PC-3 (cell line): ENCODE data around the gene PUM2. TPM values are rescaled to one million over a fixed set of nuclear protein-coding genes. Genes with fewer than 3 reads are reported as not detected.
"Not testable (repeated sequence)": the region's sequence is repeated elsewhere in the genome, so short reads cannot be mapped to it uniquely, and the experiment has no call there.

Experiments used
- ATAC-seq: fragments of 200-7000 bp; cut with Tn5 transposase; 2 replicates; pipeline ENCODE4 v1.9.1; 2020; ENCODE audit warnings: mild to moderate bottlenecking, moderate library complexity
- BruUV-seq: library from RNA; stranded (reverse); fragments of 400-500 nt; replicated peaks from 2 replicates; lab custom pipeline; 2021; lab: Mats Ljungman, UMichigan
- CTCF ChIA-PET: fragments of 300-600 bp; sonication (Branson Sonifier 250); formaldehyde crosslinking; loops from one replicate; lab custom pipeline; 2022; ENCODE audit warnings: antibody characterized with exemption; lab: Charles Lee
- POLR2A ChIA-PET: fragments of 300-600 bp; sonication (Branson Sonifier 250); formaldehyde crosslinking; loops from one replicate; lab custom pipeline; 2022; ENCODE audit warnings: antibody characterized with exemption; ENCODE audit not compliant: unreplicated experiment; lab: Charles Lee
- DNase-seq: peaks from one replicate; pipeline ENCODE4 v3.0.0-alpha.2; 2015
- H2AFZ ChIP-seq: fragments of 300-600 bp; sonication (generic); 2 replicates; pipeline ENCODE4 v1.6.0; 2016; ENCODE audit warnings: antibody characterized with exemption, low read length
- H3F3A ChIP-seq: fragments of 300-600 bp; sonication (generic); one replicate; pipeline ENCODE4 v1.6.0; 2017; ENCODE audit warnings: antibody characterized with exemption, low read length, control low read depth, mild to moderate bottlenecking; ENCODE audit not compliant: unreplicated experiment
- H3K27ac ChIP-seq: fragments of 300-600 bp; sonication (generic); 2 replicates; pipeline ENCODE4 v1.5.1; 2016; ENCODE audit warnings: mild to moderate bottlenecking, low read length
- H3K27me3 ChIP-seq: fragments of 300-600 bp; sonication (generic); 2 replicates; pipeline ENCODE4 v1.6.1; 2016; ENCODE audit warnings: low read length, mixed read lengths
- H3K36me3 ChIP-seq: fragments of 300-600 bp; sonication (generic); 2 replicates; pipeline ENCODE4 v1.6.1; 2016; ENCODE audit warnings: low read depth, mixed run types, low read length, mixed read lengths
- H3K4me1 ChIP-seq: fragments of 300-600 bp; sonication (generic); 2 replicates; pipeline ENCODE4 v1.5.1; 2016; ENCODE audit warnings: low read length; ENCODE audit not compliant: insufficient read depth
- H3K4me2 ChIP-seq: fragments of 300-600 bp; sonication (generic); 2 replicates; pipeline ENCODE4 v1.6.0; 2016; ENCODE audit warnings: low read length
- H3K4me3 ChIP-seq: fragments of 300-600 bp; sonication (generic); 2 replicates; pipeline ENCODE4 v1.5.1; 2016; ENCODE audit warnings: mild to moderate bottlenecking, low read length, mixed read lengths
- H3K79me2 ChIP-seq: fragments of 300-600 bp; sonication (generic); 2 replicates; pipeline ENCODE4 v1.6.1; 2017; ENCODE audit warnings: low read length, mixed read lengths
- H3K9ac ChIP-seq: fragments of 300-600 bp; sonication (generic); 2 replicates; pipeline ENCODE4 v1.6.0; 2016; ENCODE audit warnings: mild to moderate bottlenecking, low read length
- H3K9me2 ChIP-seq: fragments of 300-600 bp; sonication (generic); replicated peaks from 2 replicates; pipeline ENCODE4 v1.6.1; 2016; ENCODE audit warnings: mixed run types, low read length, mixed read lengths
- H3K9me3 ChIP-seq: fragments of 300-600 bp; sonication (generic); 2 replicates; pipeline ENCODE4 v1.6.1; 2016; ENCODE audit warnings: low read length, mixed read lengths
- H4K20me1 ChIP-seq: fragments of 300-600 bp; sonication (generic); 2 replicates; pipeline ENCODE4 v1.6.1; 2016; ENCODE audit warnings: low read length, mixed read lengths
- EZH2 ChIP-seq: fragments of 300-600 bp; sonication (generic); IDR thresholded peaks from one replicate; pipeline ENCODE4 v1.6.1; 2017; ENCODE audit warnings: antibody characterized with exemption, mild to moderate bottlenecking, low read length; ENCODE audit not compliant: unreplicated experiment
- EZH2phosphoT487 ChIP-seq: fragments of 300-600 bp; sonication (generic); IDR thresholded peaks from 2 replicates; pipeline ENCODE4 v1.6.1; 2018; ENCODE audit warnings: mild to moderate bottlenecking, antibody characterized with exemption, low read length, borderline replicate concordance
- intact Hi-C: fragments of 100-400 bp; cut with micrococcal nuclease; formaldehyde crosslinking; loops from 2 replicates; pipeline ENCODE4 v1.9.0; 2023
- total RNA-seq: library from RNA; depleted of rRNA; stranded (reverse); fragments of >200 nt; gene quantifications from 2 replicates; pipeline ENCODE4 v1.2.3, GENCODE V29; 2014
- TF ChIP-seq, protein P1 (sequence below): fragments of 300-600 bp; sonication (generic); conservative IDR thresholded peaks from 2 replicates; pipeline ENCODE4 v1.5.1; 2017; ENCODE audit warnings: antibody characterized with exemption, low read depth, mild to moderate bottlenecking, low read length

Gene PUM2
- total RNA-seq, 1 experiment from 2014 or later, result 14.9 TPM

- POLR2A ChIA-PET, result no interaction called here
- BruUV-seq, result no TSS peak
These were observed 28.4 kb upstream of the PUM2 start for GRCh38 chr2:20378891-20379519.

DNA sequence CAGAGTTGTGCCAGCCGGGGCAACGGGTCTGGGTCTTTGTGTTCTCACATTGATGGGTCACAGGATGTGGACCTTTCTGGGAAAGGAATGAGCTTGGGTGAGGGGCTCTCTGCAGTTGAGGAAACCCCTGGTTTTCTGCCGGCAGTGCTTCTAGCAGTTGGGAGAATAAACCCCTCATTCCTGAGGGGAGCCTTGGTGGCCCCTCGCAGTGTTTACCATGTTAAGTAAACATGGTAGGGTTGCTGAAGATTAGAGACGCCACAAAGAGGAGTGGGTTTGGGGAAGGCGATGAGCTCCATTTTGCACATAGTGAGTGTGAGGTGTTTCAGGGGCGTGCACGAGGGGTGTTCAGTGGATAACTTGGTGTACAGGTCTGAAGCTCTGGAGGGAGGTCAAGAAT lies 27.7 kb upstream of the PUM2 start:
- no peak overlapping the region for H3K4me3 ChIP-seq
- H3K4me1 ChIP-seq, result peaks cover 14% of the 10 kb centered on the region
- no peaks in the 10 kb centered on the region for H3K36me3 ChIP-seq
- ChIA-PET POLR2A (no interaction called here), CTCF (interaction anchor here (0.6 kb wide), 1 partner anchor 29 kb away, joined by 3 read pairs; no protein-coding TSS in a partner anchor)
- H3K27me3 ChIP-seq, result no peaks in the 10 kb centered on the region
- H3K9me3 ChIP-seq, result no peaks in the 10 kb centered on the region
- no TSS peak for BruUV-seq
- TF ChIP-seq EZH2 (no peak), EZH2phosphoT487 (no peak)
- no peak overlapping the region for H2AFZ ChIP-seq
- no peaks in the 10 kb centered on the region for H3K79me2 ChIP-seq
- H3K9ac ChIP-seq, result no peak overlapping the region
- no peaks in the 10 kb centered on the region for H3F3A ChIP-seq
- DNase-seq (no peak), ATAC-seq (no peak)
- no peaks in the 10 kb centered on the region for H4K20me1 ChIP-seq
- no peak overlapping the region for H3K27ac ChIP-seq
- no peaks in the 10 kb centered on the region for H3K9me2 ChIP-seq
- H3K4me2 ChIP-seq, result no peak overlapping the region
- intact Hi-C loops, result no loop called here

More at GRCh38 chr2:20378891-20379519, 28.4 kb upstream of the PUM2 start:
- H3K27ac ChIP-seq, result no peak overlapping the region
- H3K4me2 ChIP-seq, result no peak overlapping the region
- no peaks in the 10 kb centered on the region for H3K9me3 ChIP-seq
- H3K4me3 ChIP-seq, result no peak overlapping the region
- CTCF ChIA-PET, result no interaction called here
- H3K79me2 ChIP-seq, result no peaks in the 10 kb centered on the region
- H3K9me2 ChIP-seq, result no peaks in the 10 kb centered on the region
- no peak overlapping the region for H3K9ac ChIP-seq
- H3K36me3 ChIP-seq, result no peaks in the 10 kb centered on the region
- H3F3A ChIP-seq, result no peaks in the 10 kb centered on the region
- DNase-seq (peak; percentile 73), ATAC-seq (peak; percentile 69)
- intact Hi-C loops, result no loop called here
- TF ChIP-seq, protein P1, sequence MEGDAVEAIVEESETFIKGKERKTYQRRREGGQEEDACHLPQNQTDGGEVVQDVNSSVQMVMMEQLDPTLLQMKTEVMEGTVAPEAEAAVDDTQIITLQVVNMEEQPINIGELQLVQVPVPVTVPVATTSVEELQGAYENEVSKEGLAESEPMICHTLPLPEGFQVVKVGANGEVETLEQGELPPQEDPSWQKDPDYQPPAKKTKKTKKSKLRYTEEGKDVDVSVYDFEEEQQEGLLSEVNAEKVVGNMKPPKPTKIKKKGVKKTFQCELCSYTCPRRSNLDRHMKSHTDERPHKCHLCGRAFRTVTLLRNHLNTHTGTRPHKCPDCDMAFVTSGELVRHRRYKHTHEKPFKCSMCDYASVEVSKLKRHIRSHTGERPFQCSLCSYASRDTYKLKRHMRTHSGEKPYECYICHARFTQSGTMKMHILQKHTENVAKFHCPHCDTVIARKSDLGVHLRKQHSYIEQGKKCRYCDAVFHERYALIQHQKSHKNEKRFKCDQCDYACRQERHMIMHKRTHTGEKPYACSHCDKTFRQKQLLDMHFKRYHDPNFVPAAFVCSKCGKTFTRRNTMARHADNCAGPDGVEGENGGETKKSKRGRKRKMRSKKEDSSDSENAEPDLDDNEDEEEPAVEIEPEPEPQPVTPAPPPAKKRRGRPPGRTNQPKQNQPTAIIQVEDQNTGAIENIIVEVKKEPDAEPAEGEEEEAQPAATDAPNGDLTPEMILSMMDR, result peak; percentile 86
- TF ChIP-seq EZH2 (no peak), EZH2phosphoT487 (no peak)
- no peaks in the 10 kb centered on the region for H4K20me1 ChIP-seq
- no peaks in the 10 kb centered on the region for H3K27me3 ChIP-seq
- peak overlapping the region; percentile 43; the same call in 1 of the 2 replicates for H2AFZ ChIP-seq
- peaks cover 17% of the 10 kb centered on the region for H3K4me1 ChIP-seq

DNA sequence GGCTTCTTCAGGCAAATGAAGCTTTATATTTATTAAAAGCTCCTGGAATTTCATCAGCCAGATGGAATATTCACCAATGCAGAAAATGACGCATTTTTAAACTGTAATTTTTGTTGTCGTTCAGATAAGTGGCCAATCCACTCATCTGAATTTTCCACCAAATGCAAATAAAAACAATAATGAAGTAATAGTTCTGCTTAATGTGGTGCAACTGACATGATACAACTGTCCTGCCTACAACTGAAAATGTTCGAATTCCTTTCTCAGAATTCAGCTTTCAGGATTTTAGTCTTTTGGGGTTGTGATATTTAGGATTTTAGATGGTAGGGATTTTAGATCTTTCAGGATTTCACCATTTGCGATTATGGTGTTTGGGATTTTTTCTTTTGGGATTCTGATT lies 27.1 kb upstream of the PUM2 start:
- intact Hi-C loops, result no loop called here
- no TSS peak for BruUV-seq
- peaks cover 9% of the 10 kb centered on the region for H3K4me1 ChIP-seq
- DNase-seq (no peak), ATAC-seq (no peak)
- no peak overlapping the region for H3K4me2 ChIP-seq
- H2AFZ ChIP-seq, result no peak overlapping the region
- no peaks in the 10 kb centered on the region for H3K36me3 ChIP-seq
- H3K27ac ChIP-seq, result no peak overlapping the region
- H3F3A ChIP-seq, result no peaks in the 10 kb centered on the region
- no peaks in the 10 kb centered on the region for H3K27me3 ChIP-seq
- H4K20me1 ChIP-seq, result no peaks in the 10 kb centered on the region
- no peaks in the 10 kb centered on the region for H3K9me3 ChIP-seq
- ChIA-PET CTCF (interaction anchor here (0.6 kb wide), 1 partner anchor 28 kb away, joined by 3 read pairs; no protein-coding TSS in a partner anchor), POLR2A (no interaction called here)
- H3K9me2 ChIP-seq, result no peaks in the 10 kb centered on the region
- H3K4me3 ChIP-seq, result no peak overlapping the region
- H3K9ac ChIP-seq, result no peak overlapping the region
- no peaks in the 10 kb centered on the region for H3K79me2 ChIP-seq
- TF ChIP-seq, protein P1, result no peak
- TF ChIP-seq EZH2 (no peak), EZH2phosphoT487 (no peak)

- H3F3A ChIP-seq, H3K9ac ChIP-seq, H3K9me3 ChIP-seq, H3K4me3 ChIP-seq, H3K4me1 ChIP-seq, intact Hi-C loops, H3K79me2 ChIP-seq, CTCF ChIA-PET, ATAC-seq, H3K9me2 ChIP-seq, H2AFZ ChIP-seq, H3K36me3 ChIP-seq, H3K4me2 ChIP-seq, H4K20me1 ChIP-seq, DNase-seq, H3K27ac ChIP-seq, H3K27me3 ChIP-seq, BruUV-seq, POLR2A ChIA-PET: not testable (repeated sequence)
These were observed 24.3 kb upstream of the PUM2 start for GRCh38 chr2:20374982-20375381.
